Left ventricle myocardium inferior (tissue), 1 donor: ENCODE measurements around the gene SIGLEC6. TPM values are rescaled to one million over a fixed set of nuclear protein-coding genes. Genes with fewer than 3 reads are reported as not detected.

Experiments used
- DNase-seq: peaks from one replicate; pipeline ENCODE4 v3.0.0-alpha.2; 2020
- H3K27ac ChIP-seq: fragments of 200-600 bp; replicated peaks from 2 replicates; pipeline ENCODE4 v1.8.0; 2021
- H3K27me3 ChIP-seq: fragments of 200-600 bp; 2 replicates; pipeline ENCODE4 v1.8.0; 2021; ENCODE audit warnings: low read depth
- H3K36me3 ChIP-seq: fragments of 200-600 bp; 2 replicates; pipeline ENCODE4 v1.8.0; 2021
- H3K4me1 ChIP-seq: fragments of 200-600 bp; 2 replicates; pipeline ENCODE4 v1.8.0; 2021
- H3K4me3 ChIP-seq: fragments of 200-600 bp; 2 replicates; pipeline ENCODE4 v1.8.0; 2021; ENCODE audit warnings: mild to moderate bottlenecking, moderate library complexity
- H3K9me3 ChIP-seq: fragments of 200-600 bp; replicated peaks from 2 replicates; pipeline ENCODE4 v1.8.0; 2021
- intact Hi-C: fragments of 100-400 bp; cut with micrococcal nuclease; formaldehyde crosslinking; loops from one replicate; pipeline ENCODE4 v1.11.0; 2022
- total RNA-seq: library from RNA; stranded (reverse); fragmentation: NEBNext Ultra II Directional; extraction: Animal tissue kit (Norgen Biotek cat#: 25700); gene quantifications from one replicate; pipeline ENCODE4 v1.2.1, GENCODE V29; 2021
- TF ChIP-seq, protein P1 (sequence below): fragments of 200-600 bp; IDR thresholded peaks from 2 replicates; pipeline ENCODE4 v1.8.0; 2021; ENCODE audit warnings: antibody characterized with exemption, mild to moderate bottlenecking, borderline replicate concordance
- donor health status: DM: no; HTN: yes; CAD: no; lungs with severe emphysema.

The SIGLEC6 gene
- total RNA-seq, 1 donor from 2014 or later, result 0.33 TPM

DNA sequence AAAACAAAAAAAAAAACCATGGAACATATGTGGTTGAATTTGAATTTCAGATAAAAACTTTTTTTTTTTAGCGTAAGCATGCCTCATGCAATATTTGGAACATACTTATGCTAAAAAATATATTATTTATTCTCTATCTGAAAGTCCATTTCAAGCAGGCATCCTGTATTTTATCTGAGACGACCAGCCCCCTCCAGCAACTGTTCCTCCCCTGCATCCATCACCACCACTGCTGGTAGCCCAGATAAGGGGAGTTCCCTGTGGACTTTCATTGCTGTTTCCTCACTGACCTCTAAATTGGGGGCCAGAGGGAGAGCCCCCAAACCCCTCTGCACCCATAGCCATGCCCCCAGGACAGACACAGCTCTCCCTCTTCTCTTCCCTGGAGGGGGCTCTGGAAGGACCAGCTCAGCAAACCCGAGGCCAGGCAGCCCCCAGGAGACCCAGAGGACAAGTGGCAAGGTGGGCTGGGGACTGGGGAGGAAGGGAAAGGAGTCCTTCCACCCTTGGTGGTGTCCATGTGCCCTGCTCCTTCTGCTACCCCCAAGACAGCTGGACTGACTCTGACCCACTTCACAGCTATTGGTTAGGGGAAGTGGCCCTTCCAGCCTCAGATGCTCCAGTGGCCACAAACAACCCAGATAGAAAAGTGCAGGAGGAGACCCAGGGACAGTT lies 23.3 kb downstream of the SIGLEC6 start:
- Histone ChIP-seq H3K4me1 (no peaks in the 10 kb centered on the region), H3K9me3 (peaks cover 19% of the 10 kb centered on the region), H3K4me3 (no peak overlapping the region), H3K27me3 (peaks cover 57% of the 10 kb centered on the region), H3K27ac (no peak overlapping the region), H3K36me3 (no peaks in the 10 kb centered on the region)
- no peak for DNase-seq
- intact Hi-C loops, result no loop called here
- TF ChIP-seq, protein P1, sequence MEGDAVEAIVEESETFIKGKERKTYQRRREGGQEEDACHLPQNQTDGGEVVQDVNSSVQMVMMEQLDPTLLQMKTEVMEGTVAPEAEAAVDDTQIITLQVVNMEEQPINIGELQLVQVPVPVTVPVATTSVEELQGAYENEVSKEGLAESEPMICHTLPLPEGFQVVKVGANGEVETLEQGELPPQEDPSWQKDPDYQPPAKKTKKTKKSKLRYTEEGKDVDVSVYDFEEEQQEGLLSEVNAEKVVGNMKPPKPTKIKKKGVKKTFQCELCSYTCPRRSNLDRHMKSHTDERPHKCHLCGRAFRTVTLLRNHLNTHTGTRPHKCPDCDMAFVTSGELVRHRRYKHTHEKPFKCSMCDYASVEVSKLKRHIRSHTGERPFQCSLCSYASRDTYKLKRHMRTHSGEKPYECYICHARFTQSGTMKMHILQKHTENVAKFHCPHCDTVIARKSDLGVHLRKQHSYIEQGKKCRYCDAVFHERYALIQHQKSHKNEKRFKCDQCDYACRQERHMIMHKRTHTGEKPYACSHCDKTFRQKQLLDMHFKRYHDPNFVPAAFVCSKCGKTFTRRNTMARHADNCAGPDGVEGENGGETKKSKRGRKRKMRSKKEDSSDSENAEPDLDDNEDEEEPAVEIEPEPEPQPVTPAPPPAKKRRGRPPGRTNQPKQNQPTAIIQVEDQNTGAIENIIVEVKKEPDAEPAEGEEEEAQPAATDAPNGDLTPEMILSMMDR, result no peak

DNA sequence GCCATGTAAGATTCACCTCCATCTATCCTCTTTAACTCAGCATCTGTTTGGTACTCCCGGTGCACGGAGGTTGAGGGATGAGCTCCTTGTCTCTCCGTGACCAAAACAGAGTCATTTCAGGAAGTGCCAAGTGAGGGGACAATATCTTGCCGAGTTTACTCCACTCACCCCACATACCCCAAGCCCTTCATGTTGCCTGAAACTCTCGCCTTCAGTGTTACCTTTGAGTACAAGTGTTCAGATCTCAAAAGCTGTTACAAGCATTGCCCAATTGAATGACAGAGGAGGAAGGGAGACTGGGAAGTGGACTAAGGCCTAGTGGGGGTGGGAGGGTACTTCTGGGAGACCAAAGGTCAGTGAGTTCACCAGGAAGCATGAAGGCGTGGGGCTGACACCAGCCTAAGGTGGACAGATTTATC lies 23.8 kb downstream of the SIGLEC6 start:
- Histone ChIP-seq H3K36me3 (no peaks in the 10 kb centered on the region), H3K27ac (no peak overlapping the region), H3K9me3 (peaks cover 19% of the 10 kb centered on the region), H3K27me3 (peaks cover 52% of the 10 kb centered on the region), H3K4me1 (no peaks in the 10 kb centered on the region), H3K4me3 (no peak overlapping the region)
- intact Hi-C loops, result no loop called here
- TF ChIP-seq, protein P1, result no peak
- DNase-seq, result no peak

DNA sequence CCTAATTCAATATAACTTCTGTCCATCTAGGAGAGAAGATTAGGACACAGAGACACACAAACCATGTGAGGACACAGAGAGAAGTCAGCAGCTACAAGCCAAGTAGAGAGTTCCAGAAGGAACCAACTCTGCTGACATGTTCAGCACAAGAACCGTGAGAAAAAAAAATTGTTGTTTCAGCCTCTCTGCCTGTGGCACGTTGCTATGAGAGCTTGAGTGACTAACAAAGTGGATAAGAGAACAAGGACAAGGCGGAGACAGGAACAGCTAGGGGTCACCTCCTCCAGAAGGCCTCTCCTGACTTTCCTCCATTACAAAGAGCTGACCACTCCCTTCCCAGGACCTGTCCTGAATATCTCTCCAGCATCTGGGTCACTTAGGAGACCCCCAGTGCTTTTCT lies 24.3 kb downstream of the SIGLEC6 start:
- TF ChIP-seq, protein P1, result no peak
- no peak overlapping the region for H3K27ac ChIP-seq
- no peak for DNase-seq
- peaks cover 19% of the 10 kb centered on the region for H3K9me3 ChIP-seq
- intact Hi-C loops, result no loop called here
- H3K27me3 ChIP-seq, result peaks cover 47% of the 10 kb centered on the region
- no peak overlapping the region for H3K4me3 ChIP-seq
- H3K36me3 ChIP-seq, result no peaks in the 10 kb centered on the region
- H3K4me1 ChIP-seq, result no peaks in the 10 kb centered on the region

DNA sequence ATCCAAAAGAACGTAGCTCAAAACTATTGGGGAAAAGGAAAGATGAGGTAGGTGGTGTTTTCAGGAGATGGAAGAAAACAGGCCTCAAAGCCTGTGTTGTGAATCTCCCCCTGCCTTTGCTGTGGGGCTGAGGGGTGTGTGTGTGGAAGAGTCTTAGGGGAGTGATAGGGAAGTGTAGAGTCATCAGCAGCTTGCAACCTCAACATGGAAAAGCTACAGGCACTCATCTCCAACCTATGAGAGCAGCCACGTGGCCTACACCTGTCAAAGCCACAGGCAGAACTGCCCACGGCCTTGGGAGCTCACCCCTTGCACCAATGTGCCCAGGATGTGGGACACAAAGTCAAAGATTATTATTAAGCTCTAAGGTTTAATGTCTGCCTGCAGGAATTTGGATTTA lies 25.6 kb downstream of the SIGLEC6 start:
- DNase-seq, result no peak
- peaks cover 19% of the 10 kb centered on the region for H3K9me3 ChIP-seq
- intact Hi-C loops, result no loop called here
- H3K4me1 ChIP-seq, result no peaks in the 10 kb centered on the region
- H3K36me3 ChIP-seq, result no peaks in the 10 kb centered on the region
- TF ChIP-seq, protein P1, result no peak
- H3K4me3 ChIP-seq, result no peak overlapping the region
- no peak overlapping the region for H3K27ac ChIP-seq
- H3K27me3 ChIP-seq, result peaks cover 42% of the 10 kb centered on the region

DNA sequence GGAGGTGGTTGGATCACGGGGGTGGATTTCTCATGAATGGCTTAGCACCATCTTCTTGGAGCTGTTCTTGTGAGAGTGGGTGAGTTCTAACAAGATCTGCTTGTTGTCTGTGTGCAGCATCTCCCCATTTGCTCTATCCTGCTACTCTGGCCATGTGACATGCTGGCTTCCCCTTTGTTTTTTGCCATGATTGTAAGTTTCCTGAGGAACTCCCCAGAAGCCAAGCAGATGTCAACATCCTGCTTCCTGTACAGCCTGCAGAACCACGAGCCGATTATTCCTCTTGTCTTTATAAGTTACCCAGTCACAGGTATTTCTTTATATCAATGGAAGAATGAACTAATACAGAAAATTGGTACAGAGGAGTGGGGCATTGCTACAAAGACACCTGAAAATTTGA lies 27.6 kb downstream of the SIGLEC6 start:
- DNase-seq, result no peak
- Histone ChIP-seq H3K9me3 (peaks cover 19% of the 10 kb centered on the region), H3K4me1 (no peaks in the 10 kb centered on the region), H3K27me3 (peaks cover 38% of the 10 kb centered on the region), H3K4me3 (no peak overlapping the region), H3K27ac (no peak overlapping the region), H3K36me3 (no peaks in the 10 kb centered on the region)
- intact Hi-C loops, result no loop called here
- TF ChIP-seq, protein P1, result no peak
